HG02759 (cell line): Measurements from ENCODE around the gene RUFY1.
"Not testable (repeated sequence)": the region's sequence is repeated elsewhere in the genome, so short reads cannot be mapped to it uniquely, and the experiment has no call there.

Source experiments
- ATAC-seq: cut with Tn5 transposase; IDR thresholded peaks from one replicate; pipeline ENCODE4 v1.9.1; 2021; ENCODE audit warnings: mild to moderate bottlenecking, moderate library complexity; ENCODE audit not compliant: unreplicated experiment

RUFY1 gene

GRCh38 chr5:179620293-179620692 is 69.9 kb downstream of the RUFY1 start:
- ATAC-seq: no peak

GRCh38 chr5:179620703-179621350 is 70.5 kb downstream of the RUFY1 start:
- no peak for ATAC-seq

- no peak for ATAC-seq
Observed at GRCh38 chr5:179621551-179622214, 71.3 kb downstream of the RUFY1 start.

GRCh38 chr5:179623003-179623905 is 72.9 kb downstream of the RUFY1 start, which contains the start of gene HNRNPH1:
Gene HNRNPH1 (minus strand): TSS chr5:179623671. CDS start chr5:179623133, 538 bp downstream.
- peak; percentile 77 for ATAC-seq

GRCh38 chr5:179623906-179624741 is 73.8 kb downstream of the RUFY1 start:
- ATAC-seq: peak; percentile 5

GRCh38 chr5:179624841-179625271 is 74.5 kb downstream of the RUFY1 start:
- ATAC-seq: no peak

GRCh38 chr5:179633501-179634369 is 83.4 kb downstream of the RUFY1 start:
- ATAC-seq: peak; percentile 70

- ATAC-seq: peak; percentile 96
Observed at GRCh38 chr5:179634370-179635172, 84.2 kb downstream of the RUFY1 start.

GRCh38 chr5:179639296-179639695 is 88.9 kb downstream of the RUFY1 start:
- ATAC-seq: not testable (repeated sequence)

GRCh38 chr5:179641745-179642144 is 91.4 kb downstream of the RUFY1 start:
- ATAC-seq: not testable (repeated sequence)

- ATAC-seq: not testable (repeated sequence)
Observed at GRCh38 chr5:179642626-179643025, 92.3 kb downstream of the RUFY1 start.

GRCh38 chr5:179643141-179643920 is 93.0 kb downstream of the RUFY1 start:
- ATAC-seq: not testable (repeated sequence)

- not testable (repeated sequence) for ATAC-seq
Observed at GRCh38 chr5:179644766-179645165, 94.4 kb downstream of the RUFY1 start.

GRCh38 chr5:179648410-179648809 is 98.1 kb downstream of the RUFY1 start:
- ATAC-seq: no peak

- not testable (repeated sequence) for ATAC-seq
Observed at GRCh38 chr5:179649166-179649703, 98.9 kb downstream of the RUFY1 start.

- ATAC-seq: not testable (repeated sequence)
Observed at GRCh38 chr5:179650245-179650644, 99.9 kb downstream of the RUFY1 start.

- ATAC-seq: not testable (repeated sequence)
Observed at GRCh38 chr5:179653135-179653534, 102.8 kb downstream of the RUFY1 start.
